Ovary (tissue), 3 donors: ENCODE measurements around the gene NR2E3.

Experiments used
- CTCF ChIP-seq, 3 donors: fragments of 450-650 bp in 2 of 3; fragments of 200-600 bp in 1 of 3; IDR thresholded peaks; one replicate each; pipeline versions ENCODE4 v1.5.1 to v1.8.0; 2016 to 2022; ENCODE audit warnings: antibody characterized with exemption in 3 of 3, mild to moderate bottlenecking in 1 of 3
- EP300 ChIP-seq: sonication (generic); formaldehyde crosslinking; IDR thresholded peaks from one replicate; pipeline ENCODE4 v1.6.1; 2017; ENCODE audit warnings: antibody characterized with exemption
- POLR2A ChIP-seq: fragments of 450-650 bp; IDR thresholded peaks from one replicate; pipeline ENCODE4 v1.6.1; 2017; ENCODE audit warnings: antibody characterized with exemption, mild to moderate bottlenecking, moderate library complexity
- donor health status: DM: no; HTN: no; CAD: no.

GRCh38 chr15:71807125-71807629 lies 3.2 kb upstream of the NR2E3 start:
- no peak for TF ChIP-seq CTCF (IDR thresholded peaks at IDR 0.05)
- TF ChIP-seq POLR2A: no peak
- TF ChIP-seq EP300: no peak
